Uterus (tissue), 2 donors: ENCODE results near the gene AAGAB.

Source experiments
- POLR2A ChIP-seq, 2 donors: fragments of 450-650 bp; IDR thresholded peaks; one replicate each; pipeline ENCODE4 v1.6.1; 2016; ENCODE audit warnings: antibody characterized with exemption in 2 of 2, mild to moderate bottlenecking in 1 of 2, moderate library complexity in 1 of 2
- TF ChIP-seq, protein P1 (sequence below), 4 experiments: fragments of 200-600 bp in 2 of 4; fragments of 450-650 bp in 2 of 4; sonication (generic) in 2 of 4; IDR thresholded peaks; one replicate each; pipeline ENCODE4 v1.5.1; 2016 to 2019; ENCODE audit warnings: antibody characterized with exemption in 4 of 4, mild to moderate bottlenecking in 2 of 4, moderate library complexity in 1 of 4

DNA sequence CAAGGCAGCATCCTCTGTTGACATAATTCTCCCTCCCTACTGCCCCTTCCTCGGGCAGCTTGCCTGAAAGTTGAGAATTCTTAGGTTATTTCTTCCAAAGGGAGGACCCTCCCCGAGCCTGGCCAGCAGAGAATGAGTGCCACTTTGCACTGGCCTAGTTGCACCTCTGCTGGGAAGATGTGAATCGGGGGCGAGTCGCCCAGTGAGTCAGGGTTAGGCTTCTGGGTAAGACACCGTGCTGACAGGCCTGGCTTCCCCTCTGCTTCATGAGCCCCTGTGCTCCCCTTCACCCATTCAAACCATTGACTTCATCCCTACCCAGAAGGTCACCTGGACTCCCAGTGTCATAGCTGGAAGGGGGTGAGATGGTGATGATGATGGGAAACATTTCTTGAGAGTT is 82.3 kb downstream of the AAGAB start:
- no peak for TF ChIP-seq POLR2A (IDR thresholded peaks at IDR 0.05)
- TF ChIP-seq, protein P1, sequence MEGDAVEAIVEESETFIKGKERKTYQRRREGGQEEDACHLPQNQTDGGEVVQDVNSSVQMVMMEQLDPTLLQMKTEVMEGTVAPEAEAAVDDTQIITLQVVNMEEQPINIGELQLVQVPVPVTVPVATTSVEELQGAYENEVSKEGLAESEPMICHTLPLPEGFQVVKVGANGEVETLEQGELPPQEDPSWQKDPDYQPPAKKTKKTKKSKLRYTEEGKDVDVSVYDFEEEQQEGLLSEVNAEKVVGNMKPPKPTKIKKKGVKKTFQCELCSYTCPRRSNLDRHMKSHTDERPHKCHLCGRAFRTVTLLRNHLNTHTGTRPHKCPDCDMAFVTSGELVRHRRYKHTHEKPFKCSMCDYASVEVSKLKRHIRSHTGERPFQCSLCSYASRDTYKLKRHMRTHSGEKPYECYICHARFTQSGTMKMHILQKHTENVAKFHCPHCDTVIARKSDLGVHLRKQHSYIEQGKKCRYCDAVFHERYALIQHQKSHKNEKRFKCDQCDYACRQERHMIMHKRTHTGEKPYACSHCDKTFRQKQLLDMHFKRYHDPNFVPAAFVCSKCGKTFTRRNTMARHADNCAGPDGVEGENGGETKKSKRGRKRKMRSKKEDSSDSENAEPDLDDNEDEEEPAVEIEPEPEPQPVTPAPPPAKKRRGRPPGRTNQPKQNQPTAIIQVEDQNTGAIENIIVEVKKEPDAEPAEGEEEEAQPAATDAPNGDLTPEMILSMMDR (IDR thresholded peaks at IDR 0.05), result no peak
